ENCODE data around the gene SLC16A1. TPM values are rescaled to one million over a fixed set of nuclear protein-coding genes. Genes with fewer than 3 reads are reported as not detected.

Gene SLC16A1
- total and polyA plus RNA-seq, 2 donors (not counting 3 experiments of a cell fraction or from before 2014, with no cell fraction given) = 148 to 188 TPM

DNA sequence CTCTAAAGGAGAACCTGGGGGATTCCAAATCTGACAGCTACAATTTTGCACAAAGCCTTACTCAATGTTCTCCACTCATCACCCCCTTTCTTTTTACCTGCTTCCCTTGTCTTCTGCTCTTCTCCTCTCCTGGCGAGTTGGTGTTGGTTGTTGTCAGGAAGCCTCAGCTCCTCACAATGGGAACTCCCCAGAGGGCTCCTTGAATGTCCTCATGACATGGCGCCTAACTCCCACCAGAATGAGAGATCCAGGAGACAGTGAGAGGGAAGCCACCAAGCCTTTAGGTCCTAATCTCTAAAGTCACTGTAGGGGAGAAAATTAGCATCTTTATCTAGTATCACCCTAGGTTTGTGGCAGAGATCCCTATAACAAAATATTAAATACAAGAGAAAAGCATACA lies 87.8 kb downstream of the SLC16A1 start:
- no peak overlapping the region for H3K4me3 ChIP-seq (replicated peaks in 1 of 3; ENCODE audit: insufficient read depth in 1 of 3, low read depth in 1 of 3, low read length in 3 of 3)
- H3K79me2 ChIP-seq (ENCODE audit: control insufficient read depth, insufficient read depth, low read length) = peaks cover 2% of the 10 kb centered on the region
- H3K36me3 ChIP-seq (ENCODE audit: control insufficient read depth in 2 of 2, extremely low read depth in 1 of 2, insufficient read depth in 2 of 2, low read length in 2 of 2) = no peaks in the 10 kb centered on the region
- no peak for TF ChIP-seq CTCF (IDR thresholded peaks at IDR 0.05; ENCODE audit: extremely low read depth in 1 of 2, insufficient read depth in 1 of 2, low read depth in 1 of 2, low read length in 2 of 2)
- no peak for TF ChIP-seq JUN (IDR thresholded peaks at IDR 0.05; ENCODE audit: borderline replicate concordance, insufficient read depth, insufficient read length, low read depth)
- TF ChIP-seq FOS (IDR thresholded peaks at IDR 0.05; ENCODE audit: borderline replicate concordance, insufficient read depth, low read length) = no peak
- no peak for TF ChIP-seq MAX (IDR thresholded peaks at IDR 0.05; ENCODE audit: insufficient read depth, insufficient read length)
- TF ChIP-seq POLR2A (IDR thresholded peaks at IDR 0.05; ENCODE audit: low read depth, low read length) = no peak
- TF ChIP-seq POLR2AphosphoS5 (IDR thresholded peaks at IDR 0.05; ENCODE audit: insufficient read depth, low read depth, low read length) = no peak
- no peak for TF ChIP-seq EZH2 (IDR thresholded peaks at IDR 0.05; ENCODE audit: borderline replicate concordance, low read depth, low read length, severe bottlenecking)
- no peak for TF ChIP-seq GATA2 (IDR thresholded peaks at IDR 0.05; ENCODE audit: insufficient read depth, insufficient read length, low read depth, low read length)
- no peak for TF ChIP-seq MYC (IDR thresholded peaks at IDR 0.05; ENCODE audit: low read depth, low read length)
- peak overlapping the region; percentile 33 for H3K4me2 ChIP-seq (ENCODE audit: insufficient read depth, low read length)
- H4K20me1 ChIP-seq (replicated peaks; ENCODE audit: control insufficient read depth, extremely low read depth, insufficient read depth, low read length) = no peaks in the 10 kb centered on the region
- peak overlapping the region; percentile 49 for H2AFZ ChIP-seq (ENCODE audit: low read depth, low read length)
- ChIA-PET POLR2A (interaction anchor here (0.6 kb wide), 1 partner anchor 1087 kb away, joined by 5 read pairs; no protein-coding TSS in a partner anchor), CTCF (interaction anchor here (0.7 to 2.2 kb wide), 7 partner anchors 11 to 145 kb away, joined by 3 to 13 read pairs (median 4); no protein-coding TSS in a partner anchor)
- no peaks in the 10 kb centered on the region for H3K27me3 ChIP-seq (ENCODE audit: control insufficient read depth in 2 of 2, insufficient read depth in 2 of 2, low read length in 2 of 2)
- no peaks in the 10 kb centered on the region for H3K9me3 ChIP-seq (replicated peaks; ENCODE audit: control insufficient read depth, insufficient read depth, low read length)
- DNase-seq (ENCODE audit: low read depth, low spot score) (no peak), FAIRE-seq (no peak)
- peak overlapping the region; percentile 97 for H3K27ac ChIP-seq (ENCODE audit: insufficient read depth, low read depth, low read length)
- intact Hi-C loops (cut with micrococcal nuclease) (loop anchor here (2.0 to 5.0 kb wide), 3 partner anchors 89 to 479 kb away; partner anchors contain the start of gene SLC16A1), dilution Hi-C loops (cut with MboI; ENCODE audit: extremely low pct_ligation_motif_present, low sequenced_read_pairs) (no loop called here)
- H3K9me1 ChIP-seq (replicated peaks; ENCODE audit: control insufficient read depth, extremely low read depth, insufficient read depth, low read length) = no peaks in the 10 kb centered on the region
- H3K4me1 ChIP-seq (ENCODE audit: control insufficient read depth, extremely low read depth, insufficient read depth, low read length) = peaks cover 43% of the 10 kb centered on the region
- no TSS peak for BruUV-seq (replicated peaks)
- H3K9ac ChIP-seq (replicated peaks; ENCODE audit: extremely low read depth, insufficient read depth, low read length) = peak overlapping the region; percentile 61

Data from endothelial cell of umbilical vein (primary cell).